ENCODE results near the gene NUBP2.

The NUBP2 gene

DNA sequence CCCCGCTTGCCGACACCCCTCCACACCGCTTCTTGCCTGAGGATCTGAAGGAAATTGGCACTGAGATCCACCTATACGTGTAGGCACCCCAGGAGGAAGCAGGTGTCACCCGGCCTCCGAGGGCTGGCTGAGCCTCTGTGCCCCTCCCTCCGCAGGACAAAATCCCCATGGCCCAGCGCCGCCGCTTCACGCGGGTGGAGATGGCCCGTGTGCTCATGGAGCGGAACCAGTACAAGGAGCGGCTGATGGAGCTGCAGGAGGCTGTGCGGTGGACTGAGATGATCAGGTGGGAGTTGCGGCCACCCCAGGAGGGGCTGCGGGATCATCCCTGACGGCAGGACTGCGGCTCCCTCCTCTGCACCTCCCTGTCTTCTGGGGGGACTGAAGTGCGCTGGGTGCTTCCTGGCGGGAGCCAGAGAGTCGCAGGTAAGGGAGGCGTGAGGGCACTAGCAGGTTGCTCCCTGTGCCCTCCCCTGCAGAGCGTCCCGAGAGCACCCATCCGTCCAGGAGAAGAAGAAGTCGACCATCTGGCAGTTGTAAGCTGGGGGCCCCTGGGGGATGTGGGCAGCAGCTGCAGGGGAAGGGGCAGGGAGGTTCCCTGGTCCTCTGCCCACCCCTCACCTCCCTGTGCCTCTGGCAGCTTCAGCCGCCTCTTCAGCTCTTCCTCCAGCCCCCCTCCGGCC is 20.4 kb upstream of the NUBP2 start:
- no peak overlapping the region for H3K27ac Mint-ChIP-seq
- H3K9me3 Mint-ChIP-seq, result no peaks in the 10 kb centered on the region
- TF ChIP-seq, protein P1, sequence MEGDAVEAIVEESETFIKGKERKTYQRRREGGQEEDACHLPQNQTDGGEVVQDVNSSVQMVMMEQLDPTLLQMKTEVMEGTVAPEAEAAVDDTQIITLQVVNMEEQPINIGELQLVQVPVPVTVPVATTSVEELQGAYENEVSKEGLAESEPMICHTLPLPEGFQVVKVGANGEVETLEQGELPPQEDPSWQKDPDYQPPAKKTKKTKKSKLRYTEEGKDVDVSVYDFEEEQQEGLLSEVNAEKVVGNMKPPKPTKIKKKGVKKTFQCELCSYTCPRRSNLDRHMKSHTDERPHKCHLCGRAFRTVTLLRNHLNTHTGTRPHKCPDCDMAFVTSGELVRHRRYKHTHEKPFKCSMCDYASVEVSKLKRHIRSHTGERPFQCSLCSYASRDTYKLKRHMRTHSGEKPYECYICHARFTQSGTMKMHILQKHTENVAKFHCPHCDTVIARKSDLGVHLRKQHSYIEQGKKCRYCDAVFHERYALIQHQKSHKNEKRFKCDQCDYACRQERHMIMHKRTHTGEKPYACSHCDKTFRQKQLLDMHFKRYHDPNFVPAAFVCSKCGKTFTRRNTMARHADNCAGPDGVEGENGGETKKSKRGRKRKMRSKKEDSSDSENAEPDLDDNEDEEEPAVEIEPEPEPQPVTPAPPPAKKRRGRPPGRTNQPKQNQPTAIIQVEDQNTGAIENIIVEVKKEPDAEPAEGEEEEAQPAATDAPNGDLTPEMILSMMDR (IDR thresholded peaks at IDR 0.05; ENCODE audit: unreplicated experiment in 3 of 3), result no peak
- H3K4me3 Mint-ChIP-seq, result no peak overlapping the region
- no peaks in the 10 kb centered on the region for H3K4me1 Mint-ChIP-seq
- peaks cover 7% of the 10 kb centered on the region for H3K36me3 Mint-ChIP-seq (ENCODE audit: low read depth)
- H3K27me3 Mint-ChIP-seq (ENCODE audit: low read depth), result no peaks in the 10 kb centered on the region

DNA sequence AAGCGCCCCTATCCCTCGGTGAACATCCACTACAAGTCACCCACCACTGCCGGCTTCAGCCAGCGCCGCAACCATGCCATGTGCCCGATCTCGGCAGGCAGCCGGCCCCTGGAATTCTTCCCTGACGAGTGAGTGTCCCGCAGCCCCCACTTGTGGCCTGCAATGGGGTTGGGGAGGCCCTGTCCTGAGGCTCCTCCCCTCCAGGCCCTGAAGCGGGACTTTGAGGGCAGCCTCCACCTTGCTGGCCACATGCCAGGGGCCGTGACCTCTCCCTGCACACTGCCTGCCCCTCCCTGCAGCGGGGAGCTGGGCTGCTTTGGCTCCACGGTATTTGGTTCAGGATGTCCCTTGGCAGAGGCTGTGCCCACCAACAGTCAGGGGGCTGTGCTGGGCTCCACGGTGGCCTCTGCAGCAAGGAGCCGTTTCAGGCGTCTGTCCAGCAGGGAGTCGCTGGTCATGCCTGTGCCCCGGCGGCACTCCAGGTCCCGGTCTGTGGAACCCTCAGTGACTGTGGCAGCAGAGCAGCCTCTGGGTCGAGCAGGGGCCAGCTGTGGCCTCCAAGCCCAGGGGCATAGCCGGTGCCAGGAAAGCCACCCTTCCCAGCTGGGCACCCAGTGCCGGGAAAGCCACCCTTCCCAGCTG is 19.8 kb upstream of the NUBP2 start:
- Mint-ChIP-seq H3K4me3 (no peak overlapping the region), H3K4me1 (no peaks in the 10 kb centered on the region), H3K36me3 (ENCODE audit: low read depth) (peaks cover 7% of the 10 kb centered on the region), H3K27ac (no peak overlapping the region), H3K9me3 (no peaks in the 10 kb centered on the region), H3K27me3 (ENCODE audit: low read depth) (no peaks in the 10 kb centered on the region)
- TF ChIP-seq, protein P1 (IDR thresholded peaks at IDR 0.05; ENCODE audit: unreplicated experiment in 3 of 3), result no peak

DNA sequence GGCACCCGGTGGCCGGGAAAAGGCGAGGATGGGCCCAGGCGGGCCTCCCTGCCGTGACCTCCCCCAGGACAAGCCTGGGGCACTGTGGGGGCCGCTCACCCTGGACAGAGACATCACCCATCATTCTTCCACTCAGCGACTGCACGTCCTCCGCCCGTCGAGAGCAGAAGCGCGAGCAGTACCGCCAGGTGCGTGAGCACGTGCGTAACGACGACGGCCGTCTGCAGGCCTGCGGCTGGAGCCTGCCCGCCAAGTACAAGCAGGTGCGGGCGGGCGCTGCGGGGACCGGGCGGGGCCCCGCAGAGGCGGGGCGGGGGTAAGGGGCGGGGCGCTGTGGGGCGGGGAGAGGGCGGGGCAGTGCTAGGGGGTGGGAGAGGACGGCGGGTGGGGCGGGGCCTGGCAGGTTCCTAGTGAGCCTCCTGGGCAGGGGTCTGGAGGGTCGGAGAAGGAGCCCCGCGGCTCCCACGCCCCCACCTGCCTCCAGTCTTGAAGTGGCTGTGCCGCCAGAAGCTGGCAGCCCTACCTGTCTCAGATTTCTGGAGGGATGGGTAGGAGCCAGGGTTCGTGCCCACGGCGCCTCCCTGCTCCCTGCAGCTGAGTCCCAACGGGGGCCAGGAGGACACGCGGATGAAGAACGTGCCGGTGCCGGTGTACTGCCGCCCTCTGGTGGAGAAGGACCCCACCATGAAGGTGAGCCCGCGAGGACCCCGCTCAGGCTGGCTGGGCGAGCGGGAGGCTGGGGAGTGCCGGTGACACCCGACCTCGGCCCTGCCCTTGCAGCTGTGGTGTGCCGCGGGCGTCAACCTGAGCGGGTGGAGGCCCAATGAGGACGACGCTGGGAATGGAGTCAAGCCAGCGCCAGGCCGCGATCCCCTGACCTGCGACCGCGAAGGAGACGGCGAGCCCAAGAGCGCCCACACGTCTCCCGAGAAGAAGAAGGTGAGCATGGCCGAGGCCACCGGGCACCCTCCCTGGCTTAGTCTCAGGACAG is 18.9 kb upstream of the NUBP2 start:
- Mint-ChIP-seq H3K27me3 (ENCODE audit: low read depth) (no peaks in the 10 kb centered on the region), H3K9me3 (no peaks in the 10 kb centered on the region), H3K4me1 (no peaks in the 10 kb centered on the region), H3K27ac (no peak overlapping the region), H3K4me3 (no peak overlapping the region), H3K36me3 (ENCODE audit: low read depth) (peaks cover 7% of the 10 kb centered on the region)
- TF ChIP-seq, protein P1 (IDR thresholded peaks at IDR 0.05; ENCODE audit: unreplicated experiment in 3 of 3), result peak; percentile 42 to 61 (median 47)

DNA sequence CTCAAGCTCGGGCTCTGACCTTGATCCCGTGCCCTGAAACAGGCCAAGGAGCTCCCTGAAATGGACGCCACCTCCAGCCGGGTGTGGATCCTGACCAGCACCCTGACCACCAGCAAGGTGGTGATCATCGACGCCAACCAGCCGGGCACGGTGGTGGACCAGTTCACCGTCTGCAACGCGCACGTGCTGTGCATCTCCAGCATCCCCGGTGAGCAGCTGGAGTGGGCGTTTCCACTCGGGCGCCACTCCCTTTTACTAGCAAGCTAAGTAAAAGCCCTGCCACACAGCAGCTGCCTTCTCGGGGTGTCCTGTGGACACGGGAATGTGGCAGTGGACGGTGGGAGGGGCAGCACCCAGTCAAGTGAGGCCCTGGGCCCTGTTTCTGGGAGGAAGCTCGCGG is 17.8 kb upstream of the NUBP2 start:
- TF ChIP-seq, protein P1 (IDR thresholded peaks at IDR 0.05; ENCODE audit: unreplicated experiment in 3 of 3), result no peak
- no peaks in the 10 kb centered on the region for H3K27me3 Mint-ChIP-seq (ENCODE audit: low read depth)
- H3K4me1 Mint-ChIP-seq, result no peaks in the 10 kb centered on the region
- no peaks in the 10 kb centered on the region for H3K9me3 Mint-ChIP-seq
- peaks cover 7% of the 10 kb centered on the region for H3K36me3 Mint-ChIP-seq (ENCODE audit: low read depth)
- H3K4me3 Mint-ChIP-seq, result no peak overlapping the region
- H3K27ac Mint-ChIP-seq, result no peak overlapping the region

DNA sequence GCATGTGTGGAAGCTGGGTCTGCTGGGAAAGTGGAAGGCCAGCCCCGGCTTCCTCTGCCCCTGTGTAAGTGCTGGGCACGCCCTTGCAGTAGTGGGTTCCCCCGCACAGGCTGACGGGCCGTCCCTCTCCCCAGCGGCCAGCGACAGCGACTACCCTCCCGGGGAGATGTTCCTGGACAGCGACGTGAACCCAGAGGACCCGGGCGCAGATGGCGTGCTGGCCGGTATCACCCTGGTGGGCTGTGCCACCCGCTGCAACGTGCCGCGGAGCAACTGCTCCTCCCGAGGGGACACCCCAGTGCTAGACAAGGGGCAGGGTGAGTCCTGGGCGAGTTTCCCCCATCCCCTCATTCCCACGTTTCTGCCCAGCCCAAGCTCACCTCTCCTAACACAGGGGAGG is 16.9 kb upstream of the NUBP2 start:
- TF ChIP-seq, protein P1 (IDR thresholded peaks at IDR 0.05; ENCODE audit: unreplicated experiment in 3 of 3), result no peak
- no peaks in the 10 kb centered on the region for H3K4me1 Mint-ChIP-seq
- H3K9me3 Mint-ChIP-seq, result no peaks in the 10 kb centered on the region
- H3K27ac Mint-ChIP-seq, result no peak overlapping the region
- no peak overlapping the region for H3K4me3 Mint-ChIP-seq
- H3K36me3 Mint-ChIP-seq (ENCODE audit: low read depth), result peaks cover 9% of the 10 kb centered on the region
- no peaks in the 10 kb centered on the region for H3K27me3 Mint-ChIP-seq (ENCODE audit: low read depth)

All from nephron (organoid).